Activated CD8-positive, alpha-beta memory T cell treated with anti-CD3 and anti-CD28 coated beads, Interleukin-2, amount 50 U/mL, for 48 hours (primary cell): ENCODE measurements around the gene ACSBG1.

Experiments used
- DNase-seq: peaks from one replicate; pipeline ENCODE4 v3.0.0-alpha.2; 2020

ACSBG1 gene

DNA sequence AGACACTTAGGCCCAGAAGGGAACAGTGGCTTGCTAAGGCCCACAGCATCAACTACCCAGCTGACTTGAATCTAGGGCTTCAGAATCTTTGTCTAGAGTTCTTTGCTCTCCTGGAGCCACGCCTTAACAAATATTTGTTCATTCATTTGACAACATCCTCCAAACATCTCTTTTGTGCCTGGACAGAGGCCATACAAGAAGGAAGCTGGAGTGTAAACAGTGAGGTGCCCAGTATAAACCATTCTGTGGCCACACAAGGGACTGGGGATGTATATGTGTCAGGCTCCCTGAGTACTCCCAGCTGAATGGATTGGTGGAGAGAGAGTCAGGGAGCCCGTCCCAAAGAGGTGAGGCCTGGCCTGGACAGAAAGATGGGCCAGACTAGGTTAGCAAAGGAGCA is 106.5 kb downstream of the ACSBG1 start:
- no peak for DNase-seq

DNA sequence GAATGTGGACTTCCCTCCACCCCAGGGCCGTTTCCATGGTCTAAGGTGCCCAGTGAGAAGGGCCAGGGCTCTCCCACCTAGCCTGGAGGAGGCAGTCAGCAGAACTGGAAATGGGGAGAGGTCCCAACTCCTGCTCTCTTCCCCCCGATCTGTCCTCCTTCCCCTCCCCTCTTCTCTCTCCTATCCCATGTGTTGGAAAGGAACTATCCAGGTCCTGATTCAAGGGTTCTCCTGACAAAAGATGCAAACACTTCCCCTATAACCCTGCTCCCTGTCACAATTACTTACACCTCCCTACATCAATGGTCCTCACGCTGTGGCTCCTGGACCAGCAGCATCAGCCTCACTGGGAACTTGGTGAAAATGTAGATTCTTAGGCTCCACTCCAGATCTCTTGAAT is 109.1 kb downstream of the ACSBG1 start:
- DNase-seq = no peak

DNA sequence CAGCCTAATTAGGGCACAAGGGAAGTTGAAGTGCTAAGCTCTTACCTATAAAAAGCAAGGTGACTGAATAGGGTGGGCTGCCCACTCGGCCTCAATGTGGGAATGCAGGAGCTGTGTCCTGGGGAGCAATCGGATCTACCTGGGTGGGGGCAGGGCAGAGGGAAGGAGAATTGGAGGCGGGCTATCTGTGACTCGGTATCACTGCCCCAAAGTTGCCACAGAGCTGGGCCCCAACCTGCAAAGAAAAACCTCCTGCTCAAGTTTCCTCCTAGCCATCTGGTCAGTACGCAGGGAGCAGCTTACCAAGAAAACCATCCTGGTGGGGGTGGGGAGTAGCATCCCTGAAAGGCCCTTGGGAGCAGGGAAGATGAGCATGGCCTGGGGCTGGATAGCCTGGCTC is 113.8 kb downstream of the ACSBG1 start:
- no peak for DNase-seq
